VCaP (cell line): ENCODE data around the gene ANKDD1A.
A peak's percentile ranks its signal among the peaks of the same experiment; 100 is the strongest.

Experiments used
- H3K27ac ChIP-seq: fragments of 450-650 bp; 2 replicates; pipeline ENCODE4 v1.5.1; 2017
- TF ChIP-seq, protein P1 (sequence below): fragments of 450-650 bp; conservative IDR thresholded peaks from 2 replicates; pipeline ENCODE4 v1.5.1; 2017; ENCODE audit warnings: mild to moderate bottlenecking, moderate library complexity

Gene ANKDD1A

DNA sequence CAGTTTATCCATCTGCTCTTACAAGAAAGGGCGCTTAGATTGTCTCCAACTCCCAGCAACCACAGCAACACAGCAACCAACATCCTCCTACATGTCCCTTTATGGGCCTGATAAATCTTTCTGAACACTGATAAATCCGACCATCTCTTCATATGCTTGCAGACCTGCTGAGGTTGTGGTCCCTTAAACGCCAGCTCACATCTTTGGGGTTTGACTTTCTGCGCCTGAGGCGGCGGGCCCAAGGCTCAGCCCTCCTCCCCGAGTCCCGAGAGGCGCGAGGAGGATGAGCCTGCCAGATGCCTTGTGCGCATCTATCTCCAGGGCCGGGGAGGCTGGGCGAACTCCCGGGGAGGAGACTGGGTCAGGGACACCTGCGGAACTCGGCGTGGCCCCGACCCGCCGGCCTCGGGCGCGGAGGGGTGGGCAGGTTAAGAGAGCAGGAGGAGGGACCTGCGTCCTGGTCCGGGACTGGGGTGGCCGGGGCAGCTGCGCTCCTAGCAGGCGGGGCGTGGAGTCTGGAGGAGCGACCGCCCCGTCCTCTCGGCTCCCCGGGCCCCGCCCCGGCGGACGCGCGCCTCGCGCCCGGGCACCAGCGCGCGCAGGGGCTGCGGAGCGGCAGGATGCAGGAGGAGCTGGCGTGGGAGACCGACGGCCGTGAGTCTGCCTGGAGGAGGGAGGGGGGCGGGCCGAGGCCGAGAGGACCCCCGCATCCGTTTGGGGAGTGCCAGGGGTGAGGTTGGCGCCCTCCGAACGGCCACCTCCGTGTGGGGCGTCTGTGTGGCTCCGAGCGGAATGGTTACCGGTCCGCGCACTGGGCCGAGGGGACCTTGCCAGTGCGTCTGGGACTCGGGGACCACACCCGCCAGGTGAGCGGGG, at the start of gene ANKDD1A:
ANKDD1A (plus strand) TSS at position 592 of the 876 bp plus-strand sequence; CDS start at position 621, 29 bp downstream.
- H3K27ac ChIP-seq = peak within 1 kb of the TSS; percentile 58
- TF ChIP-seq, protein P1, sequence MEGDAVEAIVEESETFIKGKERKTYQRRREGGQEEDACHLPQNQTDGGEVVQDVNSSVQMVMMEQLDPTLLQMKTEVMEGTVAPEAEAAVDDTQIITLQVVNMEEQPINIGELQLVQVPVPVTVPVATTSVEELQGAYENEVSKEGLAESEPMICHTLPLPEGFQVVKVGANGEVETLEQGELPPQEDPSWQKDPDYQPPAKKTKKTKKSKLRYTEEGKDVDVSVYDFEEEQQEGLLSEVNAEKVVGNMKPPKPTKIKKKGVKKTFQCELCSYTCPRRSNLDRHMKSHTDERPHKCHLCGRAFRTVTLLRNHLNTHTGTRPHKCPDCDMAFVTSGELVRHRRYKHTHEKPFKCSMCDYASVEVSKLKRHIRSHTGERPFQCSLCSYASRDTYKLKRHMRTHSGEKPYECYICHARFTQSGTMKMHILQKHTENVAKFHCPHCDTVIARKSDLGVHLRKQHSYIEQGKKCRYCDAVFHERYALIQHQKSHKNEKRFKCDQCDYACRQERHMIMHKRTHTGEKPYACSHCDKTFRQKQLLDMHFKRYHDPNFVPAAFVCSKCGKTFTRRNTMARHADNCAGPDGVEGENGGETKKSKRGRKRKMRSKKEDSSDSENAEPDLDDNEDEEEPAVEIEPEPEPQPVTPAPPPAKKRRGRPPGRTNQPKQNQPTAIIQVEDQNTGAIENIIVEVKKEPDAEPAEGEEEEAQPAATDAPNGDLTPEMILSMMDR = no peak

DNA sequence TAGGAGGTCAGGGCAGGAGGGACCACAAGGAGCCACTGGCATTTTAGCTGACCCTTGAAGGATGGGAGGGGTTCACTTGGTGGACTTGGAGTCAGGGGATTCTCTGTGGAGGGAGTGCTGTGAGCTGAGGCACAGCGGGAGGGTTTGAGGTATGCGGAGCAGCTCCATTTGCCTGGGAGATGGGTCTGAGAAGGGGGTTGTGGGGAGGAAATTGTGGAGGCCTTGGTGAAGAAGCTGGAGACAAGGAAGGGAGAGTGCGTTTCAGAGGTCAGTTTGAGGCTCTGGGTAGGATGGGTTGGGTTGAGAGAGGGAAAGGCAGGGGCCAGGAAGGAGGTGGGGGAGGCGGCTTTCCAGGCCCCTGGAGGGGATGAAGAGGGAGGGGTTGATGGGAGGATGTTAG, 49.7 kb upstream of the ANKDD1A start:
- no peak overlapping the region for H3K27ac ChIP-seq
- TF ChIP-seq, protein P1 = no peak

DNA sequence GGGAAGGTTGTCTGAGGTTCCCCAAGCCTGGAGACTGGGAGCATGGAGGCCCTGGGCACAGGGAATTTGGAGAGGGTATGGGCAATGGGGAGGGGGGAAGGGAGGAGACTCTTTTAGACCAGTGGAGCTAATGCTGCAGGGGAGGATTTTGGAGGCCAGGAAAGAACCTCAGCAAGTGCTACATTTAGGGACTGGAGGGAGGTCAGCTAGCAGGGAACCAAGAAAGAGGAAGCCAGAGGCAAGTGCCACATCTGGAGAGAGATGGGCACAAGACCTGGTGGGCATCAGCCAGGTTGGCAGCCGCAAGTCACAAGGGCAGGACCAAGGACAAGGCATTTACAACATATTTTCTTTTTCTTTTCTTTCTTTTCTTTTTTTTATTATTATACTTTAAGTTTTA, 49.3 kb upstream of the ANKDD1A start:
- TF ChIP-seq, protein P1 = no peak
- no peak overlapping the region for H3K27ac ChIP-seq

DNA sequence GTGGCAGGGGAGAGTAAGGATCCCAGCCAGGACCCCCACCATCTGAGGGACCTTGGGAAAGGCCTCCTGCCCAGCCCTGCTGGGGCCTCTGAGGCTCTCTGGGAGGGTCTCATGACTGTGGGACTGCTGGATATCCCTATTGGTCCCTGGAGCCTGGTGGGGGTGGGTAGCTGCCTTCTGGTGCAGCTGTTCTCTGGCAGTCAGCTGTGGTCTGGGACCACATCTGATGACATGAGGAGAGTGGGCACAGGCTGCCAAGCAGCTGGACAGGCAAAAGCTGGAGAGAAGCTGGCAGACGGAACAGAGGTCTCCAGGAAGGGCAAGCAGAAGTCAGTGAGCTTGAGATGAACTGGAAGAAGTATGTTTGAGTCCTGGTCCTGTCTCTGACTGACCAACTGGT, 47.6 kb upstream of the ANKDD1A start:
- TF ChIP-seq, protein P1 = no peak
- H3K27ac ChIP-seq = no peak overlapping the region

DNA sequence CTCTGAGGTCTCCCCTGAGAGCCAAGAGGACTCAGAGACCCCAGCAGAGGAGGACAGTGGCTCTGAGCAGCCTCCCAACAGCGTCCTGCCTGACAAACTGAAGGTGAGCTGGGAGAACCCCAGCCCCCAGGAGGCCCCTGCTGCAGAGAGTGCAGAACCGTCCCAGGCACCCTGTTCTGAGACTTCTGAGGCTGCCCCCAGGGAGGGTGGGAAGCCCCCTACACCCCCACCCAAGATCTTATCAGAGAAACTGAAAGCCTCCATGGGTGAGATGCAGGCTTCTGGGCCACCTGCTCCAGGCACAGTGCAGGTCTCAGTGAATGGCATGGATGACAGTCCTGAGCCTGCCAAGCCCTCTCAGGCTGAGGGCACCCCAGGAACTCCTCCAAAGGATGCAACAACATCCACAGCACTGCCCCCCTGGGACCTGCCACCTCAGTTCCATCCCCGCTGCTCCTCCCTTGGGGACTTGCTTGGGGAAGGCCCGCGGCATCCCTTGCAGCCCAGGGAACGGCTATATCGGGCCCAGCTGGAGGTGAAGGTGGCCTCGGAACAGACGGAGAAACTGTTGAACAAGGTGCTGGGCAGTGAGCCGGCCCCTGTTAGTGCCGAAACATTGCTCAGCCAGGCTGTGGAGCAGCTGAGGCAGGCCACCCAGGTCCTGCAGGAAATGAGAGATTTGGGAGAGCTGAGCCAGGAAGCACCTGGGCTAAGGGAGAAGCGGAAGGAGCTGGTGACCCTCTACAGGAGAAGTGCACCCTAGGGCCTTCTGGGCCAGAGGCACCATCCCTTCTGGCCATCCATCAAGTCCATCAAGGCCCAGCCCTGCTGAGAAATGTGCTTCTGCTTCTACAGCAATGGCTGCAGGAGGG, 46.3 kb upstream of the ANKDD1A start:
- H3K27ac ChIP-seq = no peak overlapping the region
- TF ChIP-seq, protein P1 = no peak

DNA sequence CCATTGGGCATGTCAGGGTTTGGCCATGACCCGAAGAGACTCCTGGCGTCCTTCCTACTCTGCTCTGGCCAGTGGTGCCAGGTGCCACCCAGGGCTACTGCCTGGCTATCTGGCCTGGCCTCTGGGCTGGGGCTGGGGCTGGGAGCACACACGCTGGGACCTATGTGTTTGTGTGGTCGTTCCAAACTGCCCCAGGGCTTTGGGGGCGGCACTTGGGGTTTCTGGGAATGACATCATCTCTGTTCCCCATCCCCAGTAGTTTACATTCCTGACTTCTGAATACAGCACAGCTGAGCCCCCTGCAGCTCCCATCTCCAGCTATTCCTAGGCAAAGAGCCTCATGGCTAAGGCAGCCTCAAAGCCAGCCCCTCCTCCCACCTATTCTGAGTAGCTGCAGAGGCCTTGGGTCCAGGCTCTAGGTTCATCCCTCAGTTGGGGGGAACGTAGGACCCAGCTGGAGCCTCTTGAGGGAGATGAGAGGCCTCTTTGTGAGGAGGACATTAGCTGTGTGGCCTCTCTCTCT, 45.6 kb upstream of the ANKDD1A start:
- TF ChIP-seq, protein P1 = no peak
- no peak overlapping the region for H3K27ac ChIP-seq

DNA sequence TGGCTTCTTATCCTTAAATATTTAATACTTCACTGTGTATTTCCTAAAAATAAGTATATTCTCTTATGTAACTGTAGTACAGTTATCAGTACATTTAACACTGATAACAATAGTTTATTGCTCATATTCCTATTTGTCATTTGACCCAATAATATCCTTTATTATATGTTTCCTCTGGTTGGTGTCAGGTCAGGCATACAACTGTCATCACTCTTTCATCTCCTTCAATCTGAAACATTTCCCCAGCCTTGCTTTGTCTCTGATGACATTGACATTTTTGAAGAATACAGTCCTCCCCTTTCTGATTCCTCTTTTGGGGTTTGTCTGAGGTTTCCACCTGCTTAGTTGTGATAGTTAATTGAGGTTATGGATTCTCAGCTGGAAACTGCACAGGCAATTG, 42.2 kb upstream of the ANKDD1A start:
- no peak overlapping the region for H3K27ac ChIP-seq
- TF ChIP-seq, protein P1 = no peak
